Tibial nerve (tissue), 4 donors: ENCODE results near the gene TUBB4A. TPM values are rescaled to one million over a fixed set of nuclear protein-coding genes. Genes with fewer than 3 reads are reported as not detected.

ENCODE experiments used
- DNase-seq, 2 donors: peaks; one replicate each; pipeline ENCODE4 v3.0.0-alpha.2; 2019; ENCODE audit warnings: low spot score in 2 of 2
- H3K27ac ChIP-seq, 4 donors: fragments of 200-600 bp; sonication (generic) in 3 of 4; one replicate each; pipeline ENCODE4 v1.5.1; 2017 to 2019; ENCODE audit warnings: mild to moderate bottlenecking in 1 of 4
- H3K27me3 ChIP-seq, 2 donors: fragments of 200-600 bp; sonication (generic) in 1 of 2; one replicate each; pipeline versions ENCODE4 v1.5.1 to v1.6.0; 2017 to 2019
- H3K36me3 ChIP-seq, 3 donors: fragments of 200-600 bp; sonication (generic); one replicate each; pipeline ENCODE4 v1.5.1; 2018 to 2019
- H3K4me1 ChIP-seq, 4 donors: fragments of 200-600 bp; sonication (generic) in 3 of 4; one replicate each; pipeline ENCODE4 v1.5.1; 2017 to 2019
- H3K4me3 ChIP-seq, 4 donors: fragments of 200-600 bp; sonication (generic) in 3 of 4; one replicate each; pipeline ENCODE4 v1.5.1; 2017 to 2019; ENCODE audit warnings: mild to moderate bottlenecking in 1 of 4, moderate library complexity in 1 of 4
- H3K9me3 ChIP-seq, 4 donors: fragments of 200-600 bp; sonication (generic) in 3 of 4; one replicate each; pipeline ENCODE4 v1.5.1; 2017 to 2019
- EP300 ChIP-seq, 2 donors: sonication (generic); formaldehyde crosslinking; IDR thresholded peaks; one replicate each; pipeline ENCODE4 v1.6.1; 2017; ENCODE audit warnings: antibody characterized with exemption in 2 of 2, mild to moderate bottlenecking in 1 of 2
- POLR2A ChIP-seq, 2 donors: fragments of 450-650 bp; IDR thresholded peaks; one replicate each; pipeline ENCODE4 v1.6.1; 2017; ENCODE audit warnings: antibody characterized with exemption in 2 of 2, mild to moderate bottlenecking in 2 of 2, moderate library complexity in 2 of 2
- WGBS, 2 donors: methylation state at CpG; one replicate each; pipeline ENCODE4 v1.1.5; 2018; 5-methylcytosine and 5-hydroxymethylcytosine counted together
- total RNA-seq, 4 donors: library from RNA; depleted of rRNA; stranded (reverse); fragments of >200 nt; gene quantifications; one replicate each; pipeline ENCODE4 v1.1.0, GENCODE V29; 2016
- TF ChIP-seq, protein P1 (sequence below), 5 experiments: fragments of 200-600 bp in 3 of 5; fragments of 450-650 bp in 2 of 5; sonication (generic) in 3 of 5; IDR thresholded peaks; one replicate each; pipeline ENCODE4 v1.5.1; 2016 to 2019; ENCODE audit warnings: antibody characterized with exemption in 5 of 5, mild to moderate bottlenecking in 3 of 5, moderate library complexity in 2 of 5

Gene TUBB4A
- total RNA-seq, 4 donors from 2014 or later, result 10.8 to 31.0 (median 22.1) TPM

GRCh38 chr19:6516018-6516658, 14.0 kb upstream of the TUBB4A start:
- DNase-seq, result peak; percentile 86 to 91
- H3K27ac ChIP-seq, result peak overlapping the region; percentile 62 to 92 (median 78)
- peaks cover 0 to 20% (median 2%) of the 10 kb centered on the region in 4 donors for H3K4me1 ChIP-seq
- H3K9me3 ChIP-seq, result no peaks in the 10 kb centered on the region
- peak overlapping the region; percentile 41 to 70 (median 63) for H3K4me3 ChIP-seq
- WGBS, 2 donors, result 1 to 2% methylated on average over 26 of the region's 26 CpGs
- H3K27me3 ChIP-seq, result no peaks in the 10 kb centered on the region
- TF ChIP-seq EP300 (IDR thresholded peaks at IDR 0.05) (no peak), POLR2A (IDR thresholded peaks at IDR 0.05) (peak in 1 of 2 donors; percentile 33)
- TF ChIP-seq, protein P1, sequence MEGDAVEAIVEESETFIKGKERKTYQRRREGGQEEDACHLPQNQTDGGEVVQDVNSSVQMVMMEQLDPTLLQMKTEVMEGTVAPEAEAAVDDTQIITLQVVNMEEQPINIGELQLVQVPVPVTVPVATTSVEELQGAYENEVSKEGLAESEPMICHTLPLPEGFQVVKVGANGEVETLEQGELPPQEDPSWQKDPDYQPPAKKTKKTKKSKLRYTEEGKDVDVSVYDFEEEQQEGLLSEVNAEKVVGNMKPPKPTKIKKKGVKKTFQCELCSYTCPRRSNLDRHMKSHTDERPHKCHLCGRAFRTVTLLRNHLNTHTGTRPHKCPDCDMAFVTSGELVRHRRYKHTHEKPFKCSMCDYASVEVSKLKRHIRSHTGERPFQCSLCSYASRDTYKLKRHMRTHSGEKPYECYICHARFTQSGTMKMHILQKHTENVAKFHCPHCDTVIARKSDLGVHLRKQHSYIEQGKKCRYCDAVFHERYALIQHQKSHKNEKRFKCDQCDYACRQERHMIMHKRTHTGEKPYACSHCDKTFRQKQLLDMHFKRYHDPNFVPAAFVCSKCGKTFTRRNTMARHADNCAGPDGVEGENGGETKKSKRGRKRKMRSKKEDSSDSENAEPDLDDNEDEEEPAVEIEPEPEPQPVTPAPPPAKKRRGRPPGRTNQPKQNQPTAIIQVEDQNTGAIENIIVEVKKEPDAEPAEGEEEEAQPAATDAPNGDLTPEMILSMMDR (IDR thresholded peaks at IDR 0.05), result no peak
- no peaks in the 10 kb centered on the region for H3K36me3 ChIP-seq

DNA sequence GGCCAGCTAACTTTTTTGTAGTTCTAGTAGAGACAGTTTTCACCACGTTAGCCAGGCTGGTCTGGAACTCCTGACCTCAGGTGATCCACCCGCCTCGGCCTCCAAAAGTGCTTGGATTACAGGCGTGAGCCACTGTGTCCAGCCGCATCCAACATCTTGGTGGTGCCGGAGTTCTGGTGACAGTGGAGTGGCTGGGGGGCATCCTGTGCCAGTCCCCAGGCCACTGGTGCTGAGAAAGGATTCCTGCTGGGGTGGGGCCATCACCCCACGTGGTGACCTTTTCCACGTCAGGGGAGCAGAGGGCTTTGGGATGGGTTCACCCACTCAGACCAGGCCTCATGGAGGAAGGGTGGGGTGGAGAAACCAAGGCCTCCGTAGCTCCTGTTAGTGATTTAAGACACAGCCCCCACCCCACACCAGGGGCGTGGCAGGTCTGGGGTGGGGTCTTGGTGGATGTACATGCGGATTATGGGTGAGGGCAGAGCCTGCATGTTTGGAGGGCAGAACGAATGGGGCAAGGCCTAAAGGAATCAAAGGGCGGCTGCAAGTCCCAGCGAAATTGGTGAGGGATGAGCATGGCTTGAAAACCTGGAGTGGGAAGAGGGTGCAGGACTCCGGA, 12.9 kb upstream of the TUBB4A start:
- no peaks in the 10 kb centered on the region for H3K9me3 ChIP-seq
- no peak overlapping the region for H3K4me3 ChIP-seq
- no peaks in the 10 kb centered on the region for H3K27me3 ChIP-seq
- DNase-seq, result no peak
- no peaks in the 10 kb centered on the region for H3K36me3 ChIP-seq
- 82 to 87% methylated on average over 14 to 15 of the region's 15 CpGs for WGBS, 2 donors
- no peak for TF ChIP-seq POLR2A (IDR thresholded peaks at IDR 0.05)
- TF ChIP-seq, protein P1 (IDR thresholded peaks at IDR 0.05), result no peak
- TF ChIP-seq EP300 (IDR thresholded peaks at IDR 0.05), result no peak
- H3K27ac ChIP-seq, result no peak overlapping the region
- H3K4me1 ChIP-seq, result peaks cover 0 to 24% (median 2%) of the 10 kb centered on the region in 4 donors

- Histone ChIP-seq H3K27me3 (no peaks in the 10 kb centered on the region), H3K27ac (no peak overlapping the region)
- 51 to 55% methylated on average over 9 of the region's 9 CpGs for WGBS, 2 donors
These were observed 12.0 kb upstream of the TUBB4A start for GRCh38 chr19:6514089-6514488.

DNA sequence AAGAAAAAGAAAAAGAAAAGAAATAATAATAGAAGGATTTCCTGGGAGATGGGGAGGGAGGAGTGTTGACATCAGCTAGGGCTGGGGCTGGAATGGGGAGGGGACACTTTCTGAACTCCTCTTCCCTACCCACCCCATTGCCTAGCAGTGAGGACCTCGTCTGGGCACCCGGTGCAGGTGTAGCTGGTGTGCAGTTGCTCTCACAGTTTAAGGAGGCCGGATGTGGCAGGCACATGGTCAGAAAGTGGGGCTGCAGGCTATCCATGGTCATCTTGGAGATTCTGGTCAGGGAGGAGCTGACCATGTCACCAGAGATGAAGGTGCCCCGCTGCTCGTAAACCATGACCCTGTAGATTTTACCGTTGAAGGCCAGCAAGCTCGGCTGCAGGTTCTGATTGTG, 8.5 kb upstream of the TUBB4A start:
- Histone ChIP-seq H3K9me3 (no peaks in the 10 kb centered on the region), H3K4me3 (no peak overlapping the region), H3K27me3 (no peaks in the 10 kb centered on the region), H3K4me1 (peaks cover 0 to 9% (median 0%) of the 10 kb centered on the region in 4 donors), H3K36me3 (no peaks in the 10 kb centered on the region), H3K27ac (peak overlapping the region in 1 of 4 donors; percentile 89)
- TF ChIP-seq POLR2A (IDR thresholded peaks at IDR 0.05), result no peak
- TF ChIP-seq EP300 (IDR thresholded peaks at IDR 0.05), result no peak
- TF ChIP-seq, protein P1 (IDR thresholded peaks at IDR 0.05), result no peak
- 78 to 81% methylated on average over 7 of the region's 7 CpGs for WGBS, 2 donors
- no peak for DNase-seq

More at GRCh38 chr19:6514089-6514488, 12.0 kb upstream of the TUBB4A start:
- TF ChIP-seq POLR2A (IDR thresholded peaks at IDR 0.05), result no peak
- TF ChIP-seq, protein P1 (IDR thresholded peaks at IDR 0.05), result no peak
- TF ChIP-seq EP300 (IDR thresholded peaks at IDR 0.05), result no peak
- Histone ChIP-seq H3K9me3 (no peaks in the 10 kb centered on the region), H3K4me1 (peaks cover 0 to 24% (median 2%) of the 10 kb centered on the region in 4 donors), H3K36me3 (no peaks in the 10 kb centered on the region), H3K4me3 (no peak overlapping the region)
- DNase-seq, result no peak
